Activated naive CD4-positive, alpha-beta T cell treated with anti-CD3 and anti-CD28 coated beads, Interleukin-2, amount 10 ng/mL, durations not matched to agents 7 days and 5 days (primary cell): ENCODE data around the gene ERG.
A peak's percentile ranks its signal among the peaks of the same experiment; 100 is the strongest.

Experiments used
- CTCF ChIA-PET: fragments of 350-600 bp; sonication (Branson Sonifier 250); formaldehyde crosslinking; loops from one replicate; lab custom pipeline; 2021; ENCODE audit warnings: antibody characterized with exemption; lab: Charles Lee
- DNase-seq: peaks from one replicate; pipeline ENCODE4 v3.0.0-alpha.2; 2020
- H3K27ac Mint-ChIP-seq: one replicate; pipeline ENCODE4 v1.8.0; 2021; ENCODE audit warnings: mild to moderate bottlenecking, moderate library complexity, mixed read lengths
- H3K27me3 Mint-ChIP-seq: one replicate; pipeline ENCODE4 v1.8.0; 2021; ENCODE audit warnings: mild to moderate bottlenecking, mixed read lengths
- H3K36me3 Mint-ChIP-seq: one replicate; pipeline ENCODE4 v1.8.0; 2021; ENCODE audit warnings: mixed read lengths
- H3K4me1 Mint-ChIP-seq: one replicate; pipeline ENCODE4 v1.8.0; 2021; ENCODE audit warnings: mixed read lengths
- H3K4me3 Mint-ChIP-seq: one replicate; pipeline ENCODE4 v1.8.0; 2021; ENCODE audit warnings: mild to moderate bottlenecking, moderate library complexity, mixed read lengths
- H3K9me3 Mint-ChIP-seq: one replicate; pipeline ENCODE4 v1.8.0; 2021; ENCODE audit warnings: mixed read lengths

ERG gene

DNA sequence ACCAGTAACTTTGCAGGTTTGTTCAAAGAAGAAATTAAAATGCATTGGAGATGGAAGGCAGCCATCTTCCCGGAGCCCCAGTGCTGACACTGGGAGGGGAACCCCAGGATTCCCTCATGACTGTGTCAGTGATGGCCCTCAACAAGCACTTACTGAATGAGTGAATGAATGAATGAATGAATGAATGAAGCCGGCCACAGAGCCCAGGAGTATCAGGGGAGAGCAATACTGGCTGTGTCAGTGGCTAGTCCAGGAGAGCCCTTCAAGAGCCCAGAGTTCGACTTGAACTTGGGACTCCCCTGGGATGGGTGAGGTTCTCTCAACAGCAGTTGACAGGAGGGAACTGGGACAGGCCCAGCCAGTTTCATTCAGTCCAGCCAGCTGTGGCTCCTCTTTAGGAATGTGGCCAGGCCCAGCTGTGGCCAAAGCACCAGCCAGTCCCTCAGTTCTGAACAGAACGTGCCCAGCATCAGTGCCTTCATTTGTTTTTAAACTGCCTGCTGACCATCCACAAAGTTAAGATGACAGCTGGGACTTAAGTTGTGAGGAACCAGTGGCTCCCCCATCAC lies 9.2 kb upstream of the ERG start:
- Mint-ChIP-seq H3K36me3 (no peaks in the 10 kb centered on the region), H3K4me1 (peaks cover 24% of the 10 kb centered on the region), H3K9me3 (no peaks in the 10 kb centered on the region), H3K27ac (peak overlapping the region; percentile 82), H3K27me3 (peaks cover 28% of the 10 kb centered on the region), H3K4me3 (no peak overlapping the region)
- CTCF ChIA-PET: no interaction called here
- DNase-seq: no peak

DNA sequence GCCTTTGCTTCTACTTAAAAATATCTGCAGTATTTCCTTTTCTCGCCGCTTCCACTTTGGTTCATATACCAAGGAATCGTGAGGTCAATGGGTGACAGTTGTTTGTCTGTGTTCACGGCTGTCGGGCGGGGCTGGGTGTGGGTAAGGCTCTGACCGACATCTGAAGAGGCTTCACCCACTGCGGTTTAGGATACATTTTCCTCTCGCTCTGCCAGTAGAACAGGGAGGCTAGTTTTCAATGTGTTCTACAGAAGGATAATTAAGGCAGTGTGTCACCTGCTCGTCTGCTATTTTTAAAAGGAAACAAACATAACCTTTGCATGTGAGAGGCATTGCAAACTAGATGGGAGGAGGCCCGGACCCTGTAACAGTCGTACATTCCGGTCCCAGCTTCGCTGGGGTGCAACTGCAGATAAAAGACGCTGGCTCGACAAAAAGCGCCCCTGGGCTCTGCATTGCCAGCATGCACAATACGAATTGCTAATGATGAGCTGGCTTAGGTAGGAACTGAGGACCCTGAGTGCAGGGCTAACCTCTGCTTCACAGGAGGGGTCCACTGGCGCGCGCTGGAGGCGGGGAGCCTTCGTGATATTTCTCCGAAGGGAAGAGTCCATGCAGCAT lies 8.5 kb upstream of the ERG start:
- CTCF ChIA-PET: no interaction called here
- H3K4me3 Mint-ChIP-seq: peak overlapping the region; percentile 39

DNA sequence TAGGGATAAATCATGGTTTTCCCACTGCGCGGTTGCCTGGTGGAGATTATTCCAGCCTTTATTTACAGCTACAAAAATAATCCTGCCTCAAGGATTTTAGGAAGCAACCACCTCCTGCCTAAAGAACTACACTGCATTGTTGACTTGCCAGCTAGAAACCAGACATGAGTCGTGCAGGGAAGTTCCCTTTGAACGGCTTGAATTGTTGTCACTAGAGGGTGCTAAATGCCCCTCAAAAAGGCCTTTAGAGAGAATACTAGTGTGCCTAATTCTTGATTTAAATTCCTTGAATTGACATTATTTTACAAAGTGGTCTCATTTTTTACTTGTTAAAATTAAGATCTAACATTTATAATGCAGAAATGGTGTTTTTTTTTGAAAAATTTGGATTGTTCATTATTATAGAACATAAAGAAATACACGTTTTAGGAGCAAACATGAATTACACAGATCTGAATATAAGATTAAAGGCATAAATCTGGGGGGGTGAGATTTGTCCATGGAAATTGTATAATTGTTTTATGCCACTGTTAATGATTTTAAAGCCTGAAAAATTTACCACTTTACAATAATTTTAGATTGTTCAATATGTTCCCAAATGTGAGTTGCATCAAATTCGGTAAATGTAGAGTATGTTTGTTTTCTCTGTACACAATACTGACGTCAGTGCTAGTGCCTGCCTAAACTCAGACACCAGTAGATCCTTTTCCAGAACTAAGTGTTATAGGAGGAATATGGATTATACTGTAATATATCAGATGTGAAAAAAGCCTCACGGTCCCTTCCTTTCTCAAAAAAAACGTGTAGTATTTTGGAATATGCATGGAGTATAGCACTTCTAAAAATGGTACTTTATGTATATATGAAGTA lies 7.6 kb upstream of the ERG start:
- Mint-ChIP-seq H3K27me3 (peaks cover 31% of the 10 kb centered on the region), H3K9me3 (no peaks in the 10 kb centered on the region), H3K27ac (no peak overlapping the region), H3K4me1 (peaks cover 24% of the 10 kb centered on the region), H3K4me3 (no peak overlapping the region), H3K36me3 (no peaks in the 10 kb centered on the region)
- CTCF ChIA-PET: interaction anchor here (0.7 to 2.0 kb wide), 5 partner anchors 15 to 633 kb away, joined by 3 to 6 read pairs (median 5); no protein-coding TSS in a partner anchor
- peak; percentile 38 for DNase-seq

More for the DNA sequence above, 8.5 kb upstream of the ERG start:
- DNase-seq: peak; percentile 57
- H3K27me3 Mint-ChIP-seq: peaks cover 28% of the 10 kb centered on the region
- no peaks in the 10 kb centered on the region for H3K36me3 Mint-ChIP-seq
- peaks cover 24% of the 10 kb centered on the region for H3K4me1 Mint-ChIP-seq
- H3K9me3 Mint-ChIP-seq: no peaks in the 10 kb centered on the region
- peak overlapping the region; percentile 82 for H3K27ac Mint-ChIP-seq

DNA sequence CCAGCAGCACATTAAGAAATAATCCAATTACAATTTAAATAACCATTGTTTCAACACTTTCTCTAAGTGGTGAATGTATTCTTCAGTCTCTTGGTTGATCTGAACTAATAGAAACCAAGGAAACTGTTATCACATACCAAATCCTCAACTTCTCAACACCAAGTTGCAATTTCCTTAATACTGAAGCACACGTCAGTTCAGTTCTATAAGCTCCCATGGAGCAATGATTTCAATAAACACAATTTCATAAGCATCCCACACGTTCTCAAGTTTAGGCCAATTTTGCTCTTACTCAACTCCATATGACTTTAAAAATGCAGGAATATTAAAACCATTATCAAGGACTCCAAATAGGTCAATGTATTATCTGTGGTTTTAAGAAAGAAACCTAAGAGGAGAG lies 5.8 kb upstream of the ERG start:
- CTCF ChIA-PET: interaction anchor here (1.1 to 2.0 kb wide), 2 partner anchors 208 to 634 kb away, joined by 3 to 6 read pairs; no protein-coding TSS in a partner anchor
- no peak overlapping the region for H3K27ac Mint-ChIP-seq
- no peak for DNase-seq
- H3K27me3 Mint-ChIP-seq: peaks cover 35% of the 10 kb centered on the region
- no peak overlapping the region for H3K4me3 Mint-ChIP-seq
- H3K36me3 Mint-ChIP-seq: no peaks in the 10 kb centered on the region
- peaks cover 24% of the 10 kb centered on the region for H3K4me1 Mint-ChIP-seq
- no peaks in the 10 kb centered on the region for H3K9me3 Mint-ChIP-seq

DNA sequence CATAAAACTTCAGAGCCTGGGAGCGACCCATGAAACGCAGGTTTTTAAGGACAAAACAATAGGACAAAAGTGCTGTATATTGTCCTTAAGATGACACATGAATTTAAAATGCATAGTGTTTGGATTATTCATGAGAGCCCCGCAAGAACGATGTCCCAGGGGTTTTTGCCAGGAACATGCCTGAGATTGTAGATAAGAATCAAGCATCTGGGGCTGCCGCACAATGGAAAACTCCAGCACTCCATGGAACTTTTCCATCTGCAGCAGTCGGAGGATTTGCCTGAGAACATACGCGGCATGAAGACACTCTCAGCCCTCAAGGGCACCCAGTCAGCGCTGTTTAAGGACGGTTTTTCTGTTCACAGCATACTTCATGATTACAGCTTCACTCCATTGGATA lies 5.3 kb upstream of the ERG start:
- Mint-ChIP-seq H3K27ac (no peak overlapping the region), H3K27me3 (peaks cover 40% of the 10 kb centered on the region), H3K36me3 (no peaks in the 10 kb centered on the region), H3K9me3 (no peaks in the 10 kb centered on the region), H3K4me1 (peaks cover 24% of the 10 kb centered on the region), H3K4me3 (no peak overlapping the region)
- no peak for DNase-seq
- CTCF ChIA-PET: interaction anchor here (1.1 kb wide), 1 partner anchor 209 kb away, joined by 3 read pairs; no protein-coding TSS in a partner anchor

DNA sequence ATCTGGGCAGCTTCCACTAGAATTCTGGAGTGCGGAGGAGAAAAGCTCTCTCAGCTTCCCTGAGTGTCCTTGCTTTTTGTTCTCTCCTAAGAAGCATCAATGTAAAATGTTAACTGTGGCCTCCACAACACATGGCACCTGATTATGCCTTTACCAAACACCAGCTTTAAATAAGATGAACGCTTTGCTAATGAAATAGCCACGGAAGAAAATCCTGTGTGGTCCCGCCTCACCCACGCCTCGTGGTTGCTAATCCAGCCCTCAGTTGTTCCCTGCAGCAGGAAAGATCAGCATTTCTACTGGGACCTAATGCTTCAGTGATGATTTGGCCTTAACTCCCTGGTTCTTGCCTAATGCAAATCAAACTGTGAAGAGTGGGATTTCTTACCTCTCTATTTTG lies 1.8 kb upstream of the ERG start:
- Mint-ChIP-seq H3K4me3 (no peak overlapping the region), H3K27ac (no peak overlapping the region), H3K9me3 (no peaks in the 10 kb centered on the region), H3K27me3 (peaks cover 45% of the 10 kb centered on the region), H3K36me3 (no peaks in the 10 kb centered on the region), H3K4me1 (no peaks in the 10 kb centered on the region)
- DNase-seq: no peak
- CTCF ChIA-PET: no interaction called here

DNA sequence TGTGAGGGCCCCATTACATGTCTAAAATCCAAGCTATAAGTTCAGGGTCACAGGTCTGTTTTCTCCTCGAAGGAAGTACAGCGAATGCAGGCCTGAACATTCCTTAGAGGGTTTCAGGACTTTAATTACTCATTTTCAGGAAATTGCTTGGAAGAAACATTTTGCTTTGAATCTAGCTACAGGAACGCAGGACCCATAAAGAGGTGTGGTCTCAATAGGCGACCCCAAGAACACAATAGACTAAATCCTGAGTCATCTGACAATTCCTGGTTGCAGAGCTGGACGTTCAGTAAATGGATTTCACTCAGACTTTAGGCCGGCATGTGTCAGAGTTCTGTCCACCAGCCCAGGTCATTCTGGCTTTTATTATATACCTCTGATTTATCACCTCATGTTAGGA lies 1.0 kb upstream of the ERG start:
- Mint-ChIP-seq H3K4me3 (no peak overlapping the region), H3K36me3 (no peaks in the 10 kb centered on the region), H3K9me3 (no peaks in the 10 kb centered on the region), H3K27me3 (peaks cover 51% of the 10 kb centered on the region), H3K4me1 (no peaks in the 10 kb centered on the region), H3K27ac (no peak overlapping the region)
- CTCF ChIA-PET: no interaction called here
- DNase-seq: no peak

DNA sequence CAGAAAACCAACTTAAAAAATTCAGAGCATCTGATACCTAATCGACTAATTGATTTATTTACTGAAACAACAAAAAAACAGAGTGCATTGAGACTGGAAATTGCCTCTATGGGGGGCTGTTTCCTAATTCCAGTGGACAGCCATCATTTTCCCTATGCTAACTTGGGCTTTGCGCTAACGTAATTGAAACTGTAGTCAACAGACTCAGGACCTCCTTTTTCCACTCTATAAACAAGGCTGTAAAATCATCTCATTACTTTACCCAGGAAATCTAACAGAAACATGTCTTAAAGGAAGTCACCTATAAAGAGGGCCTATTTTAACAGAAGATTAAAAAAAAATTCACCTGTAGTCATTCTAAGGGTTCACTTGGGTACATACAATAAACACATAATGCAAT lies 2.1 kb downstream of the ERG start:
- no peak overlapping the region for H3K4me3 Mint-ChIP-seq
- peaks cover 57% of the 10 kb centered on the region for H3K27me3 Mint-ChIP-seq
- CTCF ChIA-PET: interaction anchor here (0.9 kb wide), 1 partner anchor 13 kb away, joined by 3 read pairs; no protein-coding TSS in a partner anchor
- DNase-seq: no peak
- H3K9me3 Mint-ChIP-seq: no peaks in the 10 kb centered on the region
- no peaks in the 10 kb centered on the region for H3K36me3 Mint-ChIP-seq
- no peaks in the 10 kb centered on the region for H3K4me1 Mint-ChIP-seq
- H3K27ac Mint-ChIP-seq: no peak overlapping the region

DNA sequence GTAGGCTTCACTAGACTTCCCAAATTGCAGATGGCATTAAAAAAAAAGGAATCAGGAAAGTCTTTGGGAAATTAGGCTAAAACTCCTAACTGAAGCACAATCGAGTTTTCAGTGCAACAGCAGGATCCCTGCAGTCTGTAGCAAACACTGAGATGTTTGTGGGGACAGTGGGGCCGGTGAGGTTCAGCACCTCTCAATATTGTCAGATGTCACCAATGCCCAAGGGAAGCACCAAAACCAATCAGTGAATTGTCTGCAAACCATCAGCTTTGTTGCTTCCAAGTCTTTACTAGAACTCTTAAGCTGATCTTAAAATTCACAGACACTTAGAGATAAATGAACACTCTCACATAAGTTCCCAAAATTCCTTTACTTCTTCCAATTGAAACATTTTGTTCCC lies 2.6 kb downstream of the ERG start:
- Mint-ChIP-seq H3K27ac (no peak overlapping the region), H3K4me1 (no peaks in the 10 kb centered on the region), H3K9me3 (no peaks in the 10 kb centered on the region), H3K27me3 (peaks cover 63% of the 10 kb centered on the region), H3K36me3 (no peaks in the 10 kb centered on the region), H3K4me3 (no peak overlapping the region)
- no peak for DNase-seq
- CTCF ChIA-PET: interaction anchor here (0.9 kb wide), 1 partner anchor 12 kb away, joined by 3 read pairs; no protein-coding TSS in a partner anchor

DNA sequence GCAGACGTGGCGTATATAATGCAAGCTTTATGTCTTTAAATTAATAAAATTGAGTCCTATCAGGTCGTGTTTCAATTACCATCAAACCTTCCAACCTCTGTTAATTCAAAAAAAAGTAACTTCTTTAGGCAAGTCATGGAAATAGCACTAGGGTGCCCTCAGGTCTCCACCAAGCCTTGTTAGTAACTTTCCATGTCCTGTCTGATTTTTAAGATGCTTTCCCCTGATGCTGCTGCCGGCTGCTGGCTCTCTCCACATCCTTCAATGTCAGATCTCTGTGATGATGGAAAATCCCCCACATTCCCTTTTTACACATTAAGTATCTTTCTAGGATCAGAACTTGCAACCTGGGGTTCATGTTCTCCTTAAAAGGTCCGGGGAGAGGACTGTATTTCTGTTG lies 3.0 kb downstream of the ERG start:
- CTCF ChIA-PET: no interaction called here
- no peaks in the 10 kb centered on the region for H3K36me3 Mint-ChIP-seq
- peaks cover 67% of the 10 kb centered on the region for H3K27me3 Mint-ChIP-seq
- H3K4me1 Mint-ChIP-seq: no peaks in the 10 kb centered on the region
- DNase-seq: no peak
- H3K4me3 Mint-ChIP-seq: no peak overlapping the region
- H3K9me3 Mint-ChIP-seq: no peaks in the 10 kb centered on the region
- no peak overlapping the region for H3K27ac Mint-ChIP-seq

DNA sequence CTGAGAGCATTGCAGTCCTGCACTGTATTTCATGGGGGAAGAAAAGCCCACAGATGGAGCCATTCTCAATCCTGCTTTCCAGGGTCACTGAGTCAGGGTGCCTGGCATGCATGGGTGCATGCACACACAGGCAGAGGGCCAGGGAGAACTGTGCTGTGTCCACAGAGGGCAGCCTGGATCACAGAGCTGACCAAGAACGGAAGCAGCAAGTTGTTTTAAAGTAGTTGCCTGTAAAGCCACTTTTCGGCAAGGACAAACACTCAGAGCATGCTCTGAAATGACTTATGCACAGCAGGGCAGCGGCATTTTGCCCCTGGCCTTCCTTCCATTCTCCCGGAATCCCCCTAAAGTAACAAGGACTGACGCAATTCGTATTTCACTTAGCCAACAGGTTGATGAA lies 3.6 kb downstream of the ERG start:
- no peak overlapping the region for H3K27ac Mint-ChIP-seq
- H3K9me3 Mint-ChIP-seq: no peaks in the 10 kb centered on the region
- DNase-seq: no peak
- H3K4me3 Mint-ChIP-seq: no peak overlapping the region
- H3K27me3 Mint-ChIP-seq: peaks cover 66% of the 10 kb centered on the region
- no peaks in the 10 kb centered on the region for H3K4me1 Mint-ChIP-seq
- no peaks in the 10 kb centered on the region for H3K36me3 Mint-ChIP-seq
- CTCF ChIA-PET: no interaction called here

DNA sequence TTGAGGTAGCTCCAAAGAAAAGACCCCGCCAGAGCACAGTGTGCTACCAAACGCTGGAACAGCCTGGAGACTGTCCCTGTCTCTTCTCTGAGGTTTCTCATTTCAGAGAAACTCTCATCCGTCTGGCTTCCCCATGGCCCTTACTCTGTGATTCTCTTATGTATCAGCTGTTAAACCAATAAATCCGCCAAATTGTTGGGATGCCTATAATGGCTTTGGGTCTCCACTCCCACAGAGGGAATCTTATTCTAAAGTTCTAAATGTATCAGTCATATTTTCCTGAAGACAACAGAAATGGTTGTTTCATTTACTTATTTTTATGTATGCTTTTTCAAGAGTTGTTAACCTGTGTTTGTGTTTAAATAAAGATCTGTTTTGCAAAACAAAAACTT lies 4.0 kb downstream of the ERG start:
- H3K4me3 Mint-ChIP-seq: no peak overlapping the region
- no peak overlapping the region for H3K27ac Mint-ChIP-seq
- H3K36me3 Mint-ChIP-seq: no peaks in the 10 kb centered on the region
- CTCF ChIA-PET: no interaction called here
- no peak for DNase-seq
- H3K4me1 Mint-ChIP-seq: no peaks in the 10 kb centered on the region
- H3K27me3 Mint-ChIP-seq: peaks cover 65% of the 10 kb centered on the region
- H3K9me3 Mint-ChIP-seq: no peaks in the 10 kb centered on the region

DNA sequence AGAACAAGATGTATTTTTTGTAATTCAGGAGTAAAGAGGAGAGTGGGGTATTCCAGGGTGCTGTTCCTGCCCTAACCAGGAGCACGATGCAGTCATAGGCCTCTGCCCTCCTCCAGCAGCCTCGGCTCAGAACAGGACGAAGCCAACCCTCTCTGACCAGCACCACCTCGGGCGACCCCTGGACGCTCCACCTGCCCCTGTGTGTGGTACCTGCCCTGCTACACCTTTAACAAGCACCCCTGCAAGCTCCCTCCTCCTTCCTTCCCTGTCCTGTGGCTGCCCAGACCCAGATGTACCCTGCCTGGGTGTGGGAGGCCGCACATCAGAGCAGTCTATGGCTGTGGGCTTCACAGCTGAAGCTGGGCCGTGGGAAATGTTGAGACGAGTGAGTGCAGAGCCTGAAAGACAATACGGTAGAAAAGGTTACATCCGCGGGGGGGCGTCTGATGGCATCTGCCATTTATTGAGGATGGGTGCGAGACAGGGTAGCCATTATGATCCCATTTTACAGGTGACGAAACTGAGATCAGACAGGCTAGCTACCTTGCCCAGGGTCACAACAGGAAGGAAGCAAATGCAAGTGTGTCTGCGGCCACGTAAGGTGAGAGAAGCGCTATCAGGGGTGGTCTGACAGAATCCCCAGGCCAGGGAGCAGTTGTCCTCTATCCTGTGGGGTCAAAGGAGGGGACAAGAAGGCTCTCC lies 4.6 kb downstream of the ERG start:
- Mint-ChIP-seq H3K27me3 (peaks cover 59% of the 10 kb centered on the region), H3K36me3 (no peaks in the 10 kb centered on the region), H3K4me1 (no peaks in the 10 kb centered on the region), H3K9me3 (no peaks in the 10 kb centered on the region), H3K27ac (no peak overlapping the region), H3K4me3 (no peak overlapping the region)
- DNase-seq: no peak
- CTCF ChIA-PET: no interaction called here

DNA sequence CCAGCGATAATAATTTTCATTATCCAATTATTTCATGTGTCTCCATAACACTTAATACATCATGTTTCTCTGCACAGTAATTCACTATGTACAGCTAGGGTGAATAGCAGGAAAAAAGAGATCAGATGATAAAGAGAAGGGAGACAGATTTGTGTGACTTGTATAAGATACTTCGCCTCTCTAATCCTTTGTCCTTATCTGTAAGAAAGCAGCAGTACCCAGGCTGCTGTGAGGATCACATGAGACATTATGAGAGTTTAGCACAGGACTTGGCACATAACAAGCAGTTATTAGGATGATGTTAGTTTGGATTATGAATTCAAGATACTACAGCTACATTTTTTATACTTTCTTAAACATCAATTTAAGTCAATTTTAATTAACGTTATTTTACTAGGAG lies 6.3 kb downstream of the ERG start:
- H3K27ac Mint-ChIP-seq: no peak overlapping the region
- DNase-seq: no peak
- H3K27me3 Mint-ChIP-seq: peaks cover 43% of the 10 kb centered on the region
- H3K4me3 Mint-ChIP-seq: no peak overlapping the region
- no peaks in the 10 kb centered on the region for H3K9me3 Mint-ChIP-seq
- H3K4me1 Mint-ChIP-seq: no peaks in the 10 kb centered on the region
- H3K36me3 Mint-ChIP-seq: no peaks in the 10 kb centered on the region
- CTCF ChIA-PET: interaction anchor here (0.7 kb wide), 1 partner anchor 32 kb away, joined by 4 read pairs; no protein-coding TSS in a partner anchor
